ENCODE data around the gene MCM8.

Gene MCM8

DNA sequence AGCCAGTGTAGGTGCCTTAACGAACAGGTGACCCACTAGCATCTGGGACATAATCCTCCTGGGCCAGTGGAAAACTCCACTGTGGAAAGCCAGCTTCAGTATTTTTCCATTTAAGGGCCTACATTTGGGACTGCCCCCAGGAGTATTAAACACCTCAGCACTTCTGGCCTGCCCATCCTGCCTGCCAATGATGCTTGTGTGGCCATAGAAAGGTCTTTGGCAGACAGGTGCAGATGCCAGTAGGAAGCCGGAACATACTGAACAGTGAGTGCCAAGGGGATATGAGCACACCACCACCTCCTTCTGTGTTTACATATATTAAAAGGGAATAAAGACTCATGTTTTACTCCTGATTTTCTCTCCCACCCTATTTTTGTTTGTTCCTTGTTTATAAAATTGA is 19.9 kb downstream of the MCM8 start:
- no peak for DNase-seq (ENCODE audit: insufficient read length, low spot score)
- FAIRE-seq, result no peak
- TF ChIP-seq POLR2A (IDR thresholded peaks at IDR 0.05; ENCODE audit: low read depth, low read length), result no peak

- TF ChIP-seq POLR2A (IDR thresholded peaks at IDR 0.05; ENCODE audit: low read depth, low read length), result no peak
- FAIRE-seq (no peak), DNase-seq (ENCODE audit: insufficient read length, low spot score) (no peak)
These were observed 20.8 kb downstream of the MCM8 start for GRCh38 chr20:5971203-5971602.

DNA sequence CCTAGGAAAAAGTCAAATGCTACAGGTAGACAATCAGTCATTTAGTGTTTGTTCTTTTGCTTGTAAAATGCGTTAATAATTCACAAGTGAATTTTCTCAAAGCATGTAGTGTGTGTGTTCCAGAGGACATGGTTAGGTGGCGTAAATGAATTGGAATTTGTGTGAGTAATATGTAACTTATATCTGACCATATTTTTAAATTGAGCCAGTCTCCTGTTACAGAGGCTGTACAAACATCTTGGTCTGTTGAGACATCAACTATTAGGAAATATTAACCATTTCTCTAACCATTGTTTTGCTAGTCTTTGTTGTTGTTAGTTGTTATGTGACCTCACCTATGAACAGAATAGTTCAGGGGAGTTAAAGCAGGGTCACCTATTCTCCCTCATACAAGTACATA is 22.7 kb downstream of the MCM8 start:
- no peak for FAIRE-seq
- no peak for DNase-seq (ENCODE audit: insufficient read length, low spot score)
- no peak for TF ChIP-seq POLR2A (IDR thresholded peaks at IDR 0.05; ENCODE audit: low read depth, low read length)

DNA sequence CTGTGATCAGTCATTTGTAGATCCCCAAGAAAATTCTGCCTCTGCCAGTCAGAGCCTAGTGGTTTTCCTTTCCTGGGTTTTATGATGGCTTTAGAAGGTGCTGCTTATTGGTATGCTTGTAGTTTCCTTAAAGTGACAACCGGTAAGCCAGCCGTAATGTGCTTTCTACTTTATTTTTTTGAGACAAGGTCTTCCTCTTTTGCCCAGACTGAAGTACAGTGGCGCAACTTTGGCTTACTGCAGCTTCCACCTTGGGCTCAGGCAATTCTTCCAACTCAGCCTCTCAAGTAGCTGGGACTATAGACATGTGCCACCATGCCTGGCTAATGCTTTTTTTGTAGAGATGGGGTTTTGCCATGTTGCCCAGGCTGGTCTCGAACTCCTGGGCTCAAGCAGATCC is 23.5 kb downstream of the MCM8 start:
- FAIRE-seq, result no peak
- TF ChIP-seq POLR2A (IDR thresholded peaks at IDR 0.05; ENCODE audit: low read depth, low read length), result no peak
- no peak for DNase-seq (ENCODE audit: insufficient read length, low spot score)

- TF ChIP-seq POLR2A (IDR thresholded peaks at IDR 0.05; ENCODE audit: low read depth, low read length), result no peak
- DNase-seq (ENCODE audit: insufficient read length, low spot score), result no peak
- FAIRE-seq, result no peak
These were observed 24.1 kb downstream of the MCM8 start for GRCh38 chr20:5974531-5974930.

- DNase-seq (ENCODE audit: insufficient read length, low spot score) (no peak), FAIRE-seq (no peak)
- no peak for TF ChIP-seq POLR2A (IDR thresholded peaks at IDR 0.05; ENCODE audit: low read depth, low read length)
These were observed 25.3 kb downstream of the MCM8 start for GRCh38 chr20:5975778-5976177.

GRCh38 chr20:5977223-5977622 is 26.8 kb downstream of the MCM8 start:
- no peak for FAIRE-seq
- TF ChIP-seq POLR2A (IDR thresholded peaks at IDR 0.05; ENCODE audit: low read depth, low read length), result no peak
- no peak for DNase-seq (ENCODE audit: insufficient read length, low spot score)

DNA sequence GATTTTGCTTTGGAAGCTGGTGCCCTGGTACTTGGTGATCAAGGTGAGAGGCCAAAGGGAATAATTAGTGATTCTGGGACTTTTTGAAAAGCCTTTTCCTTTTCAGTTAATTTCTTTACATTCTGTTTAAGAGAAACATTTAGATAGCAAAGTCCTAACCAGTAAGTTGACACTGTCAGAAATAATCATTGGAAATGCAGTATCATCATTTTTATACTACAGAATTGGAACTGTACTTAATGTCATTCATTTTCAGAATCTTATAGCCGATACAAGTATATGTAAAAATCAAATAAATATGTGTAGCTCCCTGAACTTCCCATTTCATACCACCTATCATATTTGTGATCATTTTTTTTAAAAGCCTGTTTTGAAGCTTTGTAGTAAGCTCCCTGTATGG is 27.5 kb downstream of the MCM8 start:
- FAIRE-seq (no peak), DNase-seq (ENCODE audit: insufficient read length, low spot score) (no peak)
- no peak for TF ChIP-seq POLR2A (IDR thresholded peaks at IDR 0.05; ENCODE audit: low read depth, low read length)

- TF ChIP-seq POLR2A (IDR thresholded peaks at IDR 0.05; ENCODE audit: low read depth, low read length), result no peak
- no peak for FAIRE-seq
- DNase-seq (ENCODE audit: insufficient read length, low spot score), result no peak
These were observed 29.3 kb downstream of the MCM8 start for GRCh38 chr20:5979801-5980200.

DNA sequence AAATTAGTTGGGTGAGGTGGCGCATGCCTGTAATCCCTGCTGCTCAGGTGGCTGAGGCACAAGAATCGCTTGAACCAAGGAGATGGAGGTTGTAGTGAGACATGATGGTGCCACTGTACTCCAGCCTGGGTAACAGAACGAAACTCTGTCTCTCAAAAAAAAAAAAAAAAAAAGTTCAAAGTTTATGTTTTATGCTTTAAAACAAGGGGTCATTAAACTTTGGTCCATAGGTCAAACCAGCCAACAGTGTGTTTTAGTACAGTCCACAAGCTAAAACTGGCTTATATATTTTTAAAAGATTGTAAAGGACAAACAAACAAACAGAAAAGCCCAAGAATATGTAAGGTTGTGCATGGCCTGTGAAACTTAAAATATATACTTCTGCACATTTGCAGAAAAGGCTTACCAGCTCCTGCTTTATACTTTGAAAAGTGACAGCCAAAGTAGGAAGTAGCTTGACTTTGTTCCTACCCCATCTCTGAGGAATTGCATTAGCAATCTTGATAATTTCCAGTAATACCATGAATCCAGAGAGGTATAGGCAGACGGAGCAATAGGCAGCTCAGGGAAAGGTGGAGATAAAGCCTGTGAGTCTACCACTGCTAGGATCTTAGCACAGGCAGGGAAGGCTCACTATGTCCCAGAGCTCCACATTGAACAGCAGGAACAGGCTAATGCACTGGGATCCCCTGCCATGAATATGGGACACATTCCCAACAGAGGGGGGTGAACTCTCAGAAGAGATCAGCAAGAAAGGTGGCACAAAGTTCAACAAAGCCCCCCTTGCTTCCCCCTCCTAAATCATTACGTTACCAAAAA is 30.5 kb downstream of the MCM8 start:
- no peak for TF ChIP-seq POLR2A (IDR thresholded peaks at IDR 0.05; ENCODE audit: low read depth, low read length)
- FAIRE-seq (no peak), DNase-seq (ENCODE audit: insufficient read length, low spot score) (no peak)

DNA sequence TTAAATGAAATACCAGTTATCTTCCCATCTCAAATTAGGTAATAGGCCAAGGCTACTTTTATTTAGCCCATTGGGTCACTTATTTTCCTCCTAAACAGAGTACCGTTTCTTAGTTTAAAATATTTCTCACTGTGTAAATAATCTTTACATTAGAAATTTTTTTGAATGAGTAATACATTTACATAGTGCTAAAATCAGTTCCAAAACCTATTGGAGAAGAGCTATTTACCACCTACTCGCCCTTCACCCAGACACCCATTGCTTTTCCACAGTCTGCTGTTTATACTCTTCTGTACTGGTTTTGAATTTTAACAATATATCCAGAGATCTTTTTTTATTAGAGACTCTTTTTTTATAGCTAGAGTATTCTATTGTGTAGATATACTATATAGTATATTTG is 36.9 kb downstream of the MCM8 start:
- no peak for FAIRE-seq
- DNase-seq (ENCODE audit: insufficient read length, low spot score), result no peak
- TF ChIP-seq POLR2A (IDR thresholded peaks at IDR 0.05; ENCODE audit: low read depth, low read length), result no peak

- FAIRE-seq (no peak), DNase-seq (ENCODE audit: insufficient read length, low spot score) (no peak)
- TF ChIP-seq POLR2A (IDR thresholded peaks at IDR 0.05; ENCODE audit: low read depth, low read length), result no peak
These were observed 39.1 kb downstream of the MCM8 start for GRCh38 chr20:5989539-5989938.

- FAIRE-seq, result no peak
- DNase-seq (ENCODE audit: insufficient read length, low spot score), result no peak
- TF ChIP-seq POLR2A (IDR thresholded peaks at IDR 0.05; ENCODE audit: low read depth, low read length), result no peak
These were observed 40.5 kb downstream of the MCM8 start for GRCh38 chr20:5990946-5991345.

DNA sequence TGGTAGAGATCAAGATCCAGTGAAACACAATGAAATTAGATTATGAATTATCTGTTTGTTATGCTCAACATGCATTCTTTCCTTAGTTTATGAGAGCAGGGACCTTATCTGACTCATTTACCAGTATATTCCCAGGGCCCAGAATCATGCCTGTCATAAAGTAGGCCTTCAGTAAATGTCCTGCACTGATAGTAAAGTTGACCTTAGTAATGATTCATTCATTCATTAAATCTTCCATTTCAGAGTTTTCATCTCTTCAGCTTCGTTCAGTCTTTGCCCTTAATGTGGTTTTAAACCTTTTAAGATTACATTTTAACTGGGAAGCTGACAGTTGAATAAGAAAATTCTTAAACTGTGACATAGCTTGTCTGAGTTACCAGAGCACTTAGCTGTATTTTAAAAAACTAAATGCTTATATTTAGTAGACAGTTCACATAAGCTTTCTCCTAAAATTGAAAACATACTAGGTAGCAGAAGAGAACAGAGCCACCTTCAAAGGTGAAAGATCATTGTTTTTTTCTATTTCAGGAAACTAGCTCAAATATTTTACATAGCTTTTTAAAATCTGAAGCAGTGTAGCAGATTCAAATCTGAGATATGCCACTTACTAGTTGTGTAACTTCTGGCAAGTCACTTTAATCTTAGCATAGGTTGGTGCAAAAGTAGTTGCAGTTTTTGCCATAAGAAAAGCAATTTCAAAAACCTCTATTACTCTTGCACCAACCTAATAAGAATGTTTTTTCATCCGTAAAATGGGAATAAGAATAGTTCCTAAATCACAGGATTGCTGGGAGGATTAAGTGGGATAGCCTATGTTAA is 41.4 kb downstream of the MCM8 start:
- FAIRE-seq, result no peak
- TF ChIP-seq POLR2A (IDR thresholded peaks at IDR 0.05; ENCODE audit: low read depth, low read length), result no peak
- DNase-seq (ENCODE audit: insufficient read length, low spot score), result no peak

DNA sequence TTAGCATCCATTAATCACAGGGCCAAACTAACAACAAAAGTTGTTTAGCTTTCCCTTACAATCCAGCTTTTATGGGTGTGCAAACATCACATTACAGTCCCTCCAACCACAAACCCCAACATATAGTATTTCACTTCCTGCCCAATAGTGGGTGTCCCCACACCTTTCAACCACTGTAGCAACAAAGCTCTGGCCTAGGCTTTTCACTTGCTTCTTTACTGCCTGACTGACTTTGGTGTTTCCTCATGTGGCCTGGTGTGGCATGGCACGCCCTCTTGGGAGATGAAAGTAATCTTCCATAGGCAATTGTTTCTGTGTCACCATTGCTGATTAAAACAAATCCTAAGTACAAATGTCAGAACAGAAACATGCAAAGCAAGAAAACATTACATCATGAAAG is 46.3 kb downstream of the MCM8 start:
- no peak for FAIRE-seq
- no peak for TF ChIP-seq POLR2A (IDR thresholded peaks at IDR 0.05; ENCODE audit: low read depth, low read length)
- no peak for DNase-seq (ENCODE audit: insufficient read length, low spot score)

All from H54 (cell line).